NAMALWA (cell line): ENCODE measurements around the gene KRTAP5-8.
"Not testable (repeated sequence)": the region's sequence is repeated elsewhere in the genome, so short reads cannot be mapped to it uniquely, and the experiment has no call there.

Experiments used
- DNase-seq: peaks from one replicate; pipeline ENCODE4 v3.0.0-alpha.2; 2015; ENCODE audit warnings: low spot score

KRTAP5-8 gene

DNA sequence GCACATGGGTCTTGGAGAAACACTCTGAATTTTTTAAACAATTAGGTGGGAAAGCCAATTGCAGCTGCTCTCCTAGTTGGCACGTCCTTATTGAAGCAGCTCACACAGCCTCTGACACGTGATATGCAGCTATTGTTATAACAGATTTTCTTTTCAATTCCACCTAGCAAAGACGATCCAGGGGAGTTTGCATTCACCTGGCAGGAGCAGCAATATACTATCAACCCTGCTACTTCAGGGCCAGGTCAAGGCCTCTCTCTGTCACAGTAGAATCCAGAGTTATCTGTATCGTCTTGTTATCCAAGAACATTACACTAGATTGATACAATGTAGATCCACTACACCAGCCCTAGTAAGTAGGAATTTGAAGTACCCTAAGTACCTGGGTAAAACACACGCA is 36.6 kb downstream of the KRTAP5-8 start:
- DNase-seq: no peak

- DNase-seq: no peak
Observed at GRCh38 chr11:71575723-71576424, 38.0 kb downstream of the KRTAP5-8 start.

GRCh38 chr11:71576688-71577465 is 39.1 kb downstream of the KRTAP5-8 start:
- DNase-seq: not testable (repeated sequence)

DNA sequence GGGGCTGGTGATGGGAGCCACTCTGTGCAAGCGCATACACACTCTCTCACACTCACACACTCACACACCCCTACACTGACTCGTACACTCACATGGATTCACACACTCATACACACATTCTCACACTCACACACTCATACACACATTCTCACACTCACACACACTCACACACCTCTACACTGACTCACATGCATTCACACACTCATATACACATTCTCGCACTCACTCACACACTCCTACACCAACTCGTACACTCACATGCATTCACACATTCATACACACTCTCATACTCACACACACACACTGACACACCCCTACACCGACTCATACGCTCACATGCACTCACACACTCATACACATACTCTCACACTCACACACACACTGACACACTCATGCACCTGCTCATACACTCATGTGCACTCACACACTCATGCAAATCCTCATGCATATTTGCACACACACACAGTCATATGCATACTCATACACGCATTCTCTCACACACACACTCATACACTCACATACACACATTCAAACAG is 39.7 kb downstream of the KRTAP5-8 start:
- DNase-seq: no peak

GRCh38 chr11:71579513-71579912 is 41.7 kb downstream of the KRTAP5-8 start:
- DNase-seq: not testable (repeated sequence)

- peak; percentile 53 for DNase-seq
Observed at GRCh38 chr11:71580057-71581003, 42.5 kb downstream of the KRTAP5-8 start.

DNA sequence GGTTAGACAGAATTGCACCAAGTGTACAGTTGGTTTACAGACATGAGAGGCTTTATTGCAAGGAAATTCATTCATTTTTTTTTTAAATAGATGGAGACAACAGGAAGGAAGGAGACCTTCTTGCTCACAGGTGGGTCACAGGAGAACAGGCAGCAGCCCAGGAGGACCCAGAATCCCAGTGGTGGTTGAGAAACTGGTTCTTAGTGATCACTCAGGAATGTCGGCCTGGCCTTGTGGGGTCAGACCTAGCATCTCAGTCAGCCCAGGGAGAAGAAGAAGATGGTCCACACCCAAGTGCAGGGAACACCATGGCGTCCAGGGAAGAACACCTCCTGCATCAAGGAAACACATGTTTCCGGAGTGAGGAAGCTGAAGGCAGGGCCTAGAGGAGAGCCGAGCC is 44.0 kb downstream of the KRTAP5-8 start:
- DNase-seq: no peak

- DNase-seq: no peak
Observed at GRCh38 chr11:71582309-71582895, 44.6 kb downstream of the KRTAP5-8 start, which contains the start of gene KRTAP5-11. TSS of gene KRTAP5-11 (minus strand) at chr11:71582875. CDS start at chr11:71582837, 38 bp downstream.

DNA sequence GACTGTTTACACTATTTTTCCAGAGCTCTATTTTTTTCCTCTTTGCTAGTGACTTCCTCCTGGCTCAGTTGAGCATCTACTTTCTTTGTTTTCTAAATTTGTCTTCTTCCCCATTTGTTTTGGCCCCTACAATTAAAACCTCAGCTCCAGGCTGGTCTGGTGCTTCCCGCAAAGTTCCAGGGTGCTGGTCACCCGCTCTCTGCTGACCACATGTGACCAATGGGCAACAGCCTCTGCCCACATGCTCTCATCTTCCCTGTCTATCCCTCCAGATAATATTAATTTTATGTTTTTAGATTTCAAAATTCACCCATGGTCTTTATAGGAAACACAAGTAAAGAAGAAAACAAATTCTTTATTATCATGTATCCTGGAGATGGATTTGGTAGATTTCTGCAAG is 45.1 kb downstream of the KRTAP5-8 start:
- DNase-seq: not testable (repeated sequence)

DNA sequence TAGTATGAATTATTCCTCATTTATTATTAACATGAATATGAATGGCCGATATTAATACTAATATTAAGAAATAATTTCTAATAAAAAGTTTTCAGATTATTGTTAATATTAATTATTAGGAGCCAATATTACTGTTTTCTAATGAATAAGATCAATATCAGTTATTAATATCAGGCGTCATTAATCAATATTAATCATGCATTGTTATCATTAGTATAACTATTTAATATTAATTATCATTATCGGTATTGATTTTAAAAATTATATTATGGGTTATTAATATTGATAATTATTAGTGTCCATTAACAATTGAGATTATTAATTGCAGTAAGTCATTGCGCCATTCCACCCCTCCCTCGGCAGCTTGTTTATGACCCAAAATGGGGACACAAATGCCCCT is 47.8 kb downstream of the KRTAP5-8 start:
- not testable (repeated sequence) for DNase-seq

DNA sequence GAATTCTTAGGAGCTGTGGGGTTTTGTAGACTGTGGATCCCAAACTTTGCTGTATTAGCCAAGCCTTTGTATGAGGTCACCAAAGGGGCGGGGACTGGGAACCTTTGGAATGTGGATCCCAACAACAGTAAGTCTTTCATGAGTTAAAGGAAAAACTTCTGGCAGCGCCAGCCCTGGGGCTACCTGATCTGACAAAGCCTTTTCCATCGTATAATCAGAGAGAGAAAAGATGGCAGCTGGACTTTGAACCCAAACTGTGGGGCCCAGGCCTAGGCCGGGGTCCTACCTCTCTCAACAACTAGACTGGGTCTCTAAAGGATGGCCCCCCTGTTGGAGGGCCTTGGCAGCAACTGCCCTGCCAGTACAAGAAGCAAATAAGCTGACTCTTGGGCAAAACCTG is 50.5 kb downstream of the KRTAP5-8 start:
- DNase-seq: not testable (repeated sequence)
